B cell (primary cell): ENCODE data around the gene S100A9. TPM values are rescaled to one million over a fixed set of nuclear protein-coding genes. Genes with fewer than 3 reads are reported as not detected.

Experiments used
- ATAC-seq: fragments of 200-7000 bp; cut with Tn5 transposase; one replicate; pipeline ENCODE4 v1.10.0; 2021; ENCODE audit warnings: low read depth, mild to moderate bottlenecking, moderate number of reproducible peaks, moderate library complexity
- CTCF ChIA-PET: fragments of 350-600 bp; sonication (Branson Sonifier 250); formaldehyde crosslinking; loops from one replicate; lab custom pipeline; 2021; ENCODE audit warnings: antibody characterized with exemption, inconsistent platforms; lab: Charles Lee
- POLR2A ChIA-PET: fragments of 350-600 bp; sonication (Branson Sonifier 250); formaldehyde crosslinking; loops from one replicate; lab custom pipeline; 2021; ENCODE audit warnings: antibody characterized with exemption; lab: Charles Lee
- DNase-seq: peaks from one replicate; pipeline ENCODE4 v3.0.0; 2013
- H2AFZ ChIP-seq: 2 replicates; pipeline ENCODE4 v1.6.1; 2012; ENCODE audit warnings: mild to moderate bottlenecking, low read depth, low read length; ENCODE audit not compliant: insufficient read depth, poor library complexity, severe bottlenecking
- H3K27ac ChIP-seq, 2 donors: 1 replicate in 1 of 2; 2 replicates in 1 of 2; pipeline ENCODE4 v1.5.1; 2012 to 2013; ENCODE audit warnings: low read length in 2 of 2, mild to moderate bottlenecking in 2 of 2, moderate library complexity in 1 of 2
- H3K27me3 ChIP-seq, 4 experiments: fragments of 200-600 bp in 1 of 4; sonication (generic) in 1 of 4; replicated peaks in 1 of 4; 1 replicate in 2 of 4; 2 replicates in 2 of 4; pipeline versions ENCODE4 v1.6.1 to v1.7.0; 2013 to 2016; ENCODE audit warnings: low read length in 3 of 4, mild to moderate bottlenecking in 2 of 4, mixed read lengths in 1 of 4, moderate library complexity in 1 of 4; ENCODE audit not compliant: insufficient read depth in 4 of 4, control insufficient read depth in 3 of 4; ENCODE audit errors: control extremely low read depth in 1 of 4
- H3K36me3 ChIP-seq, 2 experiments: replicated peaks in 1 of 2; 1 replicate in 1 of 2; 2 replicates in 1 of 2; pipeline versions ENCODE4 v1.6.1 to v1.7.1; 2013; ENCODE audit warnings: low read length in 1 of 2; ENCODE audit not compliant: insufficient read depth in 2 of 2, control insufficient read depth in 1 of 2; ENCODE audit errors: control extremely low read depth in 1 of 2, extremely low read depth in 1 of 2
- H3K4me1 ChIP-seq, 2 donors: fragments of 200-600 bp in 1 of 2; sonication (generic) in 1 of 2; 1 replicate in 1 of 2; 2 replicates in 1 of 2; pipeline versions ENCODE4 v1.5.1 to v1.6.1; 2013 to 2017; ENCODE audit warnings: low read length in 2 of 2; ENCODE audit not compliant: control insufficient read depth in 2 of 2, insufficient read depth in 2 of 2
- H3K4me2 ChIP-seq: replicated peaks from 2 replicates; pipeline ENCODE3; 2012; ENCODE audit warnings: mild to moderate bottlenecking, low read depth, low read length; ENCODE audit not compliant: poor library complexity, severe bottlenecking
- H3K4me3 ChIP-seq, 5 experiments: fragments of 200-600 bp in 1 of 5; sonication (generic) in 1 of 5; 1 replicate in 3 of 5; 2 replicates in 2 of 5; pipeline versions ENCODE4 v1.5.1 to v1.7.0; 2011 to 2016; ENCODE audit warnings: low read length in 4 of 5, mild to moderate bottlenecking in 4 of 5, low read depth in 2 of 5, control low read depth in 1 of 5, moderate library complexity in 1 of 5; ENCODE audit not compliant: insufficient read depth in 1 of 5; ENCODE audit errors: control extremely low read depth in 1 of 5, extremely low read depth in 1 of 5
- H3K79me2 ChIP-seq: fragments of 200-600 bp; sonication (generic); one replicate; pipeline ENCODE4 v1.6.0; 2016; ENCODE audit warnings: low read length; ENCODE audit not compliant: control insufficient read depth, insufficient read depth
- H3K9ac ChIP-seq: fragments of 200-600 bp; sonication (generic); 2 replicates; pipeline ENCODE4 v1.6.1; 2017; ENCODE audit warnings: mild to moderate bottlenecking, low read length, moderate library complexity
- H3K9me3 ChIP-seq, 3 donors: one replicate each; pipeline versions ENCODE4 v1.6.1 to v1.7.1; 2013; ENCODE audit warnings: low read length in 2 of 3; ENCODE audit not compliant: control insufficient read depth in 2 of 3, insufficient read depth in 1 of 3; ENCODE audit errors: control extremely low read depth in 1 of 3
- H4K20me1 ChIP-seq: 2 replicates; pipeline ENCODE4 v1.6.0; 2012; ENCODE audit warnings: mild to moderate bottlenecking, low read length; ENCODE audit not compliant: insufficient read depth, control insufficient read depth, poor library complexity, severe bottlenecking
- H3K27ac Mint-ChIP-seq: one replicate; pipeline ENCODE4 v1.8.0; 2021; ENCODE audit warnings: mixed read lengths
- H3K27me3 Mint-ChIP-seq: one replicate; pipeline ENCODE4 v1.8.0; 2021; ENCODE audit warnings: mixed read lengths
- H3K4me1 Mint-ChIP-seq: one replicate; pipeline ENCODE4 v1.8.0; 2021; ENCODE audit warnings: mixed read lengths
- H3K4me3 Mint-ChIP-seq: one replicate; pipeline ENCODE4 v1.8.0; 2021; ENCODE audit warnings: mixed read lengths
- H3K9me3 Mint-ChIP-seq: one replicate; pipeline ENCODE4 v1.8.0; 2022; ENCODE audit warnings: mixed read lengths; ENCODE audit not compliant: insufficient read depth
- CTCF ChIP-seq: fragments of 200-600 bp; IDR thresholded peaks from one replicate; pipeline ENCODE4 v1.8.0; 2022; ENCODE audit warnings: antibody characterized with exemption, mild to moderate bottlenecking
- EZH2 ChIP-seq: IDR thresholded peaks from 2 replicates; pipeline ENCODE4 v1.6.1; 2012; ENCODE audit warnings: borderline replicate concordance, low read depth, mild to moderate bottlenecking, moderate library complexity, low read length; ENCODE audit not compliant: insufficient read depth, poor library complexity, severe bottlenecking
- WGBS: methylation state at CpG from one replicate; pipeline ENCODE4 v1.1.5; 2013; ENCODE audit warnings: missing lambda C conversion rate; ENCODE audit not compliant: insufficient coverage; 5-methylcytosine and 5-hydroxymethylcytosine counted together
- intact Hi-C: fragments of 100-400 bp; cut with micrococcal nuclease; formaldehyde crosslinking; loops from one replicate; pipeline ENCODE4 v1.10.0; 2022
- polyA plus RNA-seq: library from polyadenylated mRNA; depleted of rRNA; stranded (reverse); fragments of >200 nt; gene quantifications from 2 replicates; pipeline ENCODE4 v1.2.3, GENCODE V29; 2012
- total RNA-seq, 2 donors: library from RNA; stranded (reverse); fragments of 120-200 nt in 1 of 2; gene quantifications; 1 replicate in 1 of 2; 2 replicates in 1 of 2; pipeline versions ENCODE4 v1.2.3 to v1.2.4, GENCODE V29; 2013 to 2022

The S100A9 gene
- total and polyA plus RNA-seq, 2 donors (not counting 1 experiment from before 2014, with no cell fraction given): 4.2 to 66.6 TPM

DNA sequence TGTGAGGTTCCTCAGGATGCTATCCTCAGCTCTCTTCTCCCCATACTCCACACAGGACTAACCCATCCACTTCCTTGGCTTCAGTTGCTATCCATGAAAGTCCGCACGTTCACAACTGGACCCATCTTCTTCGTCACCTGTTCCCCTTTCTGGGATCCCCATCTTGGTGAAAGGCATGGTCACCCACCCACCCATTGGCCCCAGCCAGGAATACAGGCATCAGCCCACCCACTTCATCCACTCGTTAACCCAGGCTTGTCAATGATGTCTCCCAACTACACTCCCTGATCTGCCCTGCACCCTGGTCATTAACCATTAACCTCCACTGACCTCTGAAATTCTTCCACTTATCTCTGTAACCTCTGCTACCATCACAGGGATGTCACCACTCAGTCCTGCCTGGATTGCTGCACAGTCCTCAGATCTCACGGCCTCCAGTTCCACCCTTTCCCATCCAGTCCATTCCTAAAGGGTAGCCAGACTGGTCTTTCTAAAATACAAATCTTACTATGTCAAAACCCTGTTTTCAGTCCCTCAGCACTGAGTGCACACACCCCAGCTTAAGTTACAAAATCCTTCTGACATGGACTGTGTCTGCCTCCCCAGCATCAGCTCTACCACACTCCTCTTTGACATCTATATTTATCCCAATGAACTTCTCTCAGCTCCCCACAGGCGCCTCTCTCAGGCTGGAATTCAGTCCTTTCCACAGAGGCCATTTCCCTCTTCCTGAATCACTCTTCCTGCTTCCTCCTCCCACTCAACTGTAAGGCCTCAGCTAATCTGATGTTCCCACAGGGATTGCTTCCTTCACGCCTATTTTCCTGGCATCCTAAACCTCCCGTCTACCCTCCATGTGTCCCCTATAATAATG is 19.4 kb upstream of the S100A9 start:
- DNase-seq (no peak), ATAC-seq (no peak)
- POLR2A ChIA-PET: no interaction called here
- Histone ChIP-seq H3K27me3 (peaks cover 0 to 42% (median 13%) of the 10 kb centered on the region in 4 experiments), H3K9me3 (no peaks in the 10 kb centered on the region), H4K20me1 (no peaks in the 10 kb centered on the region), H3K79me2 (no peaks in the 10 kb centered on the region), H3K36me3 (no peaks in the 10 kb centered on the region), H3K4me3 (no peak overlapping the region), H2AFZ (no peak overlapping the region), H3K4me2 (no peak overlapping the region), H3K9ac (no peak overlapping the region), H3K4me1 (peaks cover 0 to 3% of the 10 kb centered on the region in 2 donors), H3K27ac (no peak overlapping the region)
- TF ChIP-seq EZH2 (no peak), CTCF (no peak)
- 88% methylated on average over 8 of the region's 8 CpGs for WGBS
- Mint-ChIP-seq H3K9me3 (no peaks in the 10 kb centered on the region), H3K27ac (no peak overlapping the region), H3K4me1 (no peaks in the 10 kb centered on the region), H3K27me3 (peaks cover 57% of the 10 kb centered on the region), H3K4me3 (no peak overlapping the region)
- CTCF ChIA-PET: no interaction called here
- intact Hi-C loops: no loop called here

DNA sequence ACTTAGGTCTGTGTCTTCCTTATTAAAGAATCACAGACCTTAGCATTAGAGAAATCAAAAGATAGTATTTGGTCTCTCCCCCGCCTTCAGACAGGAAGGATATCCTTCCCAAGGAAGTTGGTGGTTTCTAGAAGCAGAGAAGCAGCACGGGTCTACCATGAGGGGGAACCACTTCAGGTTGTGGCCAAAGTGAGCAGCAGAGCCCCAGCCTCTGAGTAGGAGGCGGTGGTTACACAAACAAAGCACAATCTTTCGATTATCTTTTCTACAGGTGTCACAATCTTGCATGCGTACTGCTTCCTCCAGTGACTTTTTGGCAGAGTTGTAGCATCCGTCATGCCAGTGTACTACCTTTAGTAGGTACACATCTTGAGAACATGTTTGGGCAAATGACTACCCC is 17.9 kb upstream of the S100A9 start:
- no peak for ATAC-seq
- intact Hi-C loops: no loop called here
- Histone ChIP-seq H3K9ac (no peak overlapping the region), H3K79me2 (no peaks in the 10 kb centered on the region), H3K9me3 (no peaks in the 10 kb centered on the region), H4K20me1 (no peaks in the 10 kb centered on the region), H2AFZ (no peak overlapping the region), H3K4me3 (no peak overlapping the region), H3K27me3 (peaks cover 0 to 48% (median 13%) of the 10 kb centered on the region in 4 experiments), H3K4me2 (no peak overlapping the region), H3K36me3 (no peaks in the 10 kb centered on the region), H3K27ac (no peak overlapping the region), H3K4me1 (peaks cover 0 to 3% of the 10 kb centered on the region in 2 donors)
- no peak overlapping the region for H3K4me3 Mint-ChIP-seq
- H3K27me3 Mint-ChIP-seq: peaks cover 61% of the 10 kb centered on the region
- WGBS: 40% methylated on average over 5 of the region's 6 CpGs
- no peaks in the 10 kb centered on the region for H3K9me3 Mint-ChIP-seq
- no peak for DNase-seq
- POLR2A ChIA-PET: no interaction called here
- no peak for TF ChIP-seq CTCF
- no peak for TF ChIP-seq EZH2
- no peak overlapping the region for H3K27ac Mint-ChIP-seq
- CTCF ChIA-PET: no interaction called here
- peaks cover 4% of the 10 kb centered on the region for H3K4me1 Mint-ChIP-seq
